OCI-LY1 (cell line): ENCODE measurements around the gene FBXW8.

ENCODE experiments used
- H2AFZ ChIP-seq: fragments of 200-600 bp; sonication (generic), shearing (Covaris generic); 2 replicates; pipeline ENCODE4 v1.6.0; 2014; ENCODE audit warnings: antibody characterized with exemption, mild to moderate bottlenecking, low read length
- H3F3A ChIP-seq: fragments of 200-600 bp; sonication (generic), shearing (Covaris generic); 2 replicates; pipeline ENCODE4 v1.6.0; 2014; ENCODE audit warnings: mild to moderate bottlenecking, antibody characterized with exemption, low read length, moderate library complexity; ENCODE audit not compliant: insufficient read depth
- H3K27ac ChIP-seq: fragments of 200-600 bp; sonication (generic); 2 replicates; pipeline ENCODE4 v1.5.1; 2014; ENCODE audit warnings: low read length, mixed run types, mild to moderate bottlenecking, low read depth; ENCODE audit not compliant: poor library complexity, severe bottlenecking
- H3K27me3 ChIP-seq: fragments of 200-600 bp; sonication (generic); 2 replicates; pipeline ENCODE4 v1.6.0; 2014; ENCODE audit warnings: antibody characterized with exemption, mild to moderate bottlenecking, low read length, moderate library complexity; ENCODE audit not compliant: insufficient read depth
- H3K36me3 ChIP-seq: fragments of 200-600 bp; sonication (generic); 2 replicates; pipeline ENCODE4 v1.6.1; 2014; ENCODE audit warnings: mild to moderate bottlenecking, antibody characterized with exemption, low read length, moderate library complexity, mixed read lengths; ENCODE audit not compliant: insufficient read depth
- H3K4me1 ChIP-seq: fragments of 200-600 bp; sonication (generic); 2 replicates; pipeline ENCODE4 v1.5.1; 2014; ENCODE audit warnings: mild to moderate bottlenecking, low read length, moderate library complexity; ENCODE audit not compliant: insufficient read depth, severe bottlenecking
- H3K4me2 ChIP-seq: fragments of 200-600 bp; sonication (generic), shearing (Covaris generic); 2 replicates; pipeline ENCODE4 v1.6.1; 2014; ENCODE audit warnings: low read length
- H3K4me3 ChIP-seq: fragments of 200-600 bp; sonication (generic); 2 replicates; pipeline ENCODE4 v1.5.1; 2014; ENCODE audit warnings: low read length, low read depth, mild to moderate bottlenecking, mixed read lengths; ENCODE audit not compliant: poor library complexity, severe bottlenecking
- H3K79me2 ChIP-seq: fragments of 200-600 bp; shearing (Covaris generic); 2 replicates; pipeline ENCODE4 v1.6.1; 2016; ENCODE audit warnings: mixed run types, low read length, mixed read lengths; ENCODE audit not compliant: insufficient read depth
- H3K9ac ChIP-seq: fragments of 200-600 bp; sonication (generic), shearing (Covaris generic); 2 replicates; pipeline ENCODE4 v1.6.1; 2014; ENCODE audit warnings: mild to moderate bottlenecking, low read length, mixed read lengths
- H3K9me2 ChIP-seq: fragments of 200-600 bp; sonication (generic), shearing (Covaris generic); 2 replicates; pipeline ENCODE4 v1.6.1; 2014; ENCODE audit warnings: low read depth, mild to moderate bottlenecking, low read length, mixed read lengths
- H3K9me3 ChIP-seq: fragments of 200-600 bp; shearing (Covaris generic); 2 replicates; pipeline ENCODE4 v1.6.1; 2014; ENCODE audit warnings: low read length, mixed read lengths
- H4K20me1 ChIP-seq: fragments of 200-600 bp; sonication (generic), shearing (Covaris generic); 2 replicates; pipeline ENCODE4 v1.6.0; 2016; ENCODE audit warnings: mild to moderate bottlenecking, low read length; ENCODE audit not compliant: insufficient read depth
- CTCF ChIP-seq: fragments of 200-600 bp; sonication (generic), shearing (Covaris generic); IDR thresholded peaks from 2 replicates; pipeline ENCODE4 v1.5.1; 2017; ENCODE audit warnings: mild to moderate bottlenecking, antibody characterized with exemption, low read length, moderate library complexity, mixed read lengths
- EZH2 ChIP-seq: fragments of 200-600 bp; sonication (generic), shearing (Covaris generic); IDR thresholded peaks from 2 replicates; pipeline ENCODE4 v1.8.0; 2017; ENCODE audit warnings: borderline replicate concordance, mixed run types, mild to moderate bottlenecking, antibody characterized with exemption, low read length, moderate library complexity, mixed read lengths

The FBXW8 gene

GRCh38 chr12:116880817-116881324 is 29.9 kb upstream of the FBXW8 start:
- Histone ChIP-seq H3K27me3 (no peaks in the 10 kb centered on the region), H3K9ac (peak overlapping the region; percentile 92)

DNA sequence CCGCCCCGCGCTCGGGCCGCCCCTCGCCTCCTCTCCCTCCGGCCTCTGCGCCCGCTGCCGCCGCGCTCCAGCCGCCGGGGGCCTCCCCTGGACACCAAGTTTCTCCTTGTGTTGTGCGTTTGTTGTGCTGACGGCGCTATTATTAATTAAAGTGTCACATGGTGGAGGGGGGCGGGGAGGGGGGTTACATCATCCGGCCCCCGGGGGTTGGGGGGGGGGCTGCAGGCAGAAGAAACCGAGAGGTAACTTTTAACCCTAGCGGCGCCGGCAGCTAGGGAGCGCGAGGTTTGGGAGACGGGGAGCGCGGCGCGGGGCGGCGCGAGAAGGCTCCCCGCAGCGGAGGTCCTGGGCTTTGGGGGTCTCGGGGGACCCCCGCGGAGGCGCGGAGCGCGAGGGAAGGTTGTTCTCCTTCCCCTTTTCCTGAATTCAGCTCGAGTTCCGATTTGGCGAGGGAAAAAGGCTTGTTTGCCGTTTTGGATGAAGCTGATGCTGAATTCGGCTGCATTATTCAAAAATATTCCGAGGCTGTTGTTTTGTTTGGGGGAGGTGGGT is 29.3 kb upstream of the FBXW8 start, which contains the start of gene HRK:
Gene HRK (minus strand): TSS at position 117 of the 552 bp plus-strand sequence. CDS start 134 bp downstream, outside the sequence.
- Histone ChIP-seq H3K4me2 (peak within 1 kb of the TSS; percentile 95), H3K27me3 (no peaks in the 10 kb centered on the region), H3K4me1 (peaks cover 45% of the 10 kb centered on the region), H3K9ac (peak within 1 kb of the TSS; percentile 92), H4K20me1 (no peaks in the 10 kb centered on the region), H3K9me2 (no peaks in the 10 kb centered on the region), H3K79me2 (peaks cover 38% of the 10 kb centered on the region), H3K27ac (peak within 1 kb of the TSS; percentile 76), H2AFZ (no peak within 1 kb of the TSS), H3K36me3 (peaks cover 28% of the 10 kb centered on the region), H3K4me3 (peak within 1 kb of the TSS; percentile 86), H3K9me3 (no peaks in the 10 kb centered on the region), H3F3A (no peaks in the 10 kb centered on the region)
- no peak for TF ChIP-seq EZH2
- TF ChIP-seq CTCF = no peak

More at GRCh38 chr12:116880817-116881324, 29.9 kb upstream of the FBXW8 start:
- Histone ChIP-seq H2AFZ (no peak overlapping the region), H3K4me1 (peaks cover 45% of the 10 kb centered on the region), H3F3A (no peaks in the 10 kb centered on the region), H3K4me2 (peak overlapping the region; percentile 95), H3K36me3 (peaks cover 33% of the 10 kb centered on the region), H3K9me3 (no peaks in the 10 kb centered on the region), H3K27ac (peak overlapping the region; percentile 76), H4K20me1 (no peaks in the 10 kb centered on the region), H3K4me3 (peak overlapping the region; percentile 86), H3K79me2 (peaks cover 42% of the 10 kb centered on the region), H3K9me2 (no peaks in the 10 kb centered on the region)
- no peak for TF ChIP-seq EZH2
- TF ChIP-seq CTCF = peak; percentile 26

DNA sequence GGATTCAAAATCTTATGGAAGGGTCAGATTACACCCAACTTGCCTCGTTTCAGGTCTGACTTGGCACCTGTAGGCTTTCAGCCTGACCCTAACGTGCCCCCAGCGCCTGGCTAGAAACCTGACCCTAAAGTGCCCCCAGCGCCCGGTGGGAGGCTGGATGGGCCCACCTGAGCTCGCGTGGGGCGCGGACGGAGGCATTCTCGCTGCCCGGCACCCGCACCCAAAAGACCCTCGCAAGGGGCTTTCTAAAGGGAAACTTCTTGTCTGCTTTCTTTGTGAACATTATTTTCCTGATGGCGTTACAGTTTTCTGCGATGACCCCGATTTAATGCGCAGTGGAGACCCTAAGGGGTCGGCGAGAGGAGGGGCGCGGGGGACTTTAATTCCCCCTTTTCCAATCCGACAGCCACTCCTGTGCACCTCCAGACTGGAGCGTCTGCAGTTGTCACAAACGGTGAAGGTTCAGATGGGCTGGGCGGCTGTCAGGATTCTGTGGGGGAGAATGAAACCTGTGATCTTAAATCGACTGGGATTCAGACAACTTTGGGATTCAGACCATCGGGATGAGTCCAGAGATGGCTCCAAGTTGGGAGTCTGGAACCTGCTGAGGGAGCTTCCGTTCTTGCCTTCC is 28.8 kb upstream of the FBXW8 start:
- Histone ChIP-seq H3K9me3 (no peaks in the 10 kb centered on the region), H2AFZ (no peak overlapping the region), H3K79me2 (peaks cover 33% of the 10 kb centered on the region), H3K36me3 (peaks cover 24% of the 10 kb centered on the region), H3K9ac (peak overlapping the region; percentile 84), H3K9me2 (no peaks in the 10 kb centered on the region), H4K20me1 (no peaks in the 10 kb centered on the region), H3F3A (no peaks in the 10 kb centered on the region), H3K4me3 (peak overlapping the region; percentile 71), H3K27me3 (no peaks in the 10 kb centered on the region), H3K27ac (peak overlapping the region; percentile 72), H3K4me2 (peak overlapping the region; percentile 95), H3K4me1 (peaks cover 45% of the 10 kb centered on the region)
- TF ChIP-seq CTCF (no peak), EZH2 (no peak)
